Inflammatory macrophage treated with lipopolysaccharide for 4 hours (primary cell): ENCODE measurements around the gene GPATCH4.
"Not testable (repeated sequence)": the region's sequence is repeated elsewhere in the genome, so short reads cannot be mapped to it uniquely, and the experiment has no call there.

ENCODE experiments used
- DNase-seq: peaks from one replicate; pipeline ENCODE4 v3.0.0-alpha.2; 2020

Gene GPATCH4

GRCh38 chr1:156625436-156626078, 24.3 kb upstream of the GPATCH4 start:
- peak; percentile 51 for DNase-seq

DNA sequence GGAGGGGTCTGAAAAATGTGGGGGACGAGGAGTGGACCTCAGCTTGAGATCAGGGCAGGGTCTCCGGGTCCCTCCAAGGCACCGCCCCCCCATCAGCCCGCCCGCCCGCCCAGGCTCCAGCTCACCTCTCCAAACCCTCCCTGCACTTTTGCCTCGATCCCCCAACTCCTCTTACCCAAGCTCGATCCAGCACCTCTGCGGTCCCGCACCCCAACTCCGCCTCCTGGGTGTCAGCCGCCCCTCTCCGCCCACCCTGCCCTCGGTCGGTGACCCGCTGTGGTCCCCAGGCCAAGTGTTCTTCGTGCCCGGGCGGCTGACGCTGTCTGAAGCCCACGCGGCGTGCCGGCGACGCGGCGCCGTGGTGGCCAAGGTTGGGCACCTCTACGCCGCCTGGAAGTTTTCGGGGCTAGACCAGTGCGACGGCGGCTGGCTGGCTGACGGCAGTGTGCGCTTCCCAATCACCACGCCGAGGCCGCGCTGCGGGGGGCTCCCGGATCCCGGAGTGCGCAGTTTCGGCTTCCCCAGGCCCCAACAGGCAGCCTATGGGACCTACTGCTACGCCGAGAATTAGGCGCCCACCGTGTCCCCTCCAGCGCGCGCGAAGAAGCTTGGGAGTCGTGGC, 23.6 kb upstream of the GPATCH4 start:
- no peak for DNase-seq

GRCh38 chr1:156623946-156624813, 22.9 kb upstream of the GPATCH4 start:
- DNase-seq = peak; percentile 54

DNA sequence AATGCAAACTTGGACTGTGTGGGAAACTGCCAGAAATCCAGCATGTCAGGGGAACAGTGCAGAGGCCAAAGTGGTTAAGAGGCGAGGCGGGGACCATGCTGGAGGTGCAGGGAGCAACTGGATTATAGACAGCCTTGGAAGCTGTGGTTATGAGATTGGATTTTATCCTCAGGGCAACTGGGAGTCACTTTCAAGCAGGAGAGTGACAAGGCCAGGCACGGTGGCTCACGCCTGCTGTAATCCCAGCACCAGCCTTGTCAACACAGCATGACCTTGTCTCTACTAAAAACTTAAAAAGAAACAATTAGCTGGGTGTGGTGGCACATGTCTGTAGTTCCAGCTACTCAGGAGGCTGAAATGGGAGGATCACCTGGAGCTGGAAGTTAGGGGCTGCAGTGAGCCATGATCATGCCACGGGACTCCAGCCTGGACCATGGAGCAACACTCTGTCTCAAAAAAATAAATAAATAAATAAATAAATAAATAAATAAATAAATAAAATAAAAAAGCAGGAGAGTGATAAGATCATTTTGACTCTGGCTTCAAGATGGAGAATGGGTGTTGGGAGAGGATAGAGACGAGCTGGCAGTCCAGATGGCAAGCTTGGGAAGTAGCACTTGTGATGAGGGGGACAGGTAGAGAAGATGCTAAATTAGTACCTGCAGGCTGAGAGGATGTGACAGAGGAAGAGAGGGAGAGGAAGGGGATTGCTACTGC, 21.5 kb upstream of the GPATCH4 start:
- no peak for DNase-seq

GRCh38 chr1:156619582-156619955, 18.3 kb upstream of the GPATCH4 start:
- no peak for DNase-seq

- DNase-seq = no peak
Observed at GRCh38 chr1:156618853-156619581, 17.7 kb upstream of the GPATCH4 start, which contains the start of gene HAPLN2. Gene HAPLN2, plus strand, starts transcription at chr1:156619415. Its CDS starts 4,076 bp downstream, at chr1:156623491.

- DNase-seq = no peak
Observed at GRCh38 chr1:156616463-156616862, 15.2 kb upstream of the GPATCH4 start.

- DNase-seq = no peak
Observed at GRCh38 chr1:156615946-156616345, 14.7 kb upstream of the GPATCH4 start.

DNA sequence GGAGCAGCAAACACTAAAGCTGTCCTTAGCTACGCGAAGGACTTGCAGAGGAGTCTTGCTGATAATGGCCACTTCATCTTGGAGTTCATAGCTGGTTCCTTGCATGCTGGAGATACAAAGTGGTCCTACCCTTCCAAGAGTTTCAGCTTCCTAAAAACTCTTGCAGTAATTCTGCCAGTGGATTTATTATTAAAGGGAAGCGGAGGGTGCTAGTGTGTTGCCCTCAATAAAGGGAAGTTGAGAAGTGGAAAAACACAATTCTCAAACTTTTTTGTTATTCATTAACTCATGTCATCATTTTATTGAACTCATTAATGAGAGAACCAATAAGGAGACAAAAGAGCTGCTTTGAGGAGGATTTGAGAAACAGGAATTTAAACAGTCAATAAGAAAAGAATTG, 11.4 kb upstream of the GPATCH4 start:
- DNase-seq = peak; percentile 40

DNA sequence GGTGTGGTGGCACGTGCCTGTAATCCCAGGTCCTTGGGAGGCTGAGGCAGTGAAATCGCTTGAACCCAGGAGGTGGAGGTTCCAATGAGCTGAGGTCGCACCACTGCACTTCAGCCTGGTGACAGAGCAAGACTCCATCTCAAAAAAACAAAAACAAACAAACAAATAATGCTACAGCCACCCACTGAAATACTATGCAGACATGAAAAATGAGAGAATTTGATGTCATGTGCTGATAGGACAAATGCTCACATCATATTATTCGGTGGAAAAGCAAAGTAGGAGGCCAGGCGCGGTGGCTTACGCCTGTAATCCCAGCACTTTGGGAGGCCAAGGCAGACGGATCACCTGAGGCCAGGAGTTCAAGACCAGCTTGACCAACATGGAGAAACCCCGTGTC, 8.8 kb upstream of the GPATCH4 start:
- not testable (repeated sequence) for DNase-seq

DNA sequence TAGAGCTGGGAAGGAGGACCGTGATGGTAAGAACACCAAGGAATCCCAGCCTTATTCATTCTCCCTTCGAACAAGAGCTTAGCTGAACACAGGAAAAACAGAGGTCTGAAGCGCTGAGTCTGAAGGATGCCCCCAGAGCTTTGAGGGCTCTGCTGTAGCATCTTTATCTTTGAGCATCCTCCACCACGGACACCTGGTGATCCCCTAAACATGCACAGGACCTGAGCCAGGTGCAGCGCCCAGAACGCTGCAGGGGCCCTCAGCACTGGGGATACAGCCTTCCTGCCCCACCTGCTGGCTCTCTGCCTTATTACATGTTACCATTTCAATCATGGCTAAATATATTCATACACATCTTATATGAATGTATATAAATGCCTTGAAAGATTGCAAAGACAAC, 7.7 kb upstream of the GPATCH4 start:
- DNase-seq = peak; percentile 31

- peak; percentile 78 for DNase-seq
Observed at GRCh38 chr1:156608036-156608674, 6.9 kb upstream of the GPATCH4 start.

GRCh38 chr1:156607344-156607743, 6.1 kb upstream of the GPATCH4 start:
- not testable (repeated sequence) for DNase-seq

DNA sequence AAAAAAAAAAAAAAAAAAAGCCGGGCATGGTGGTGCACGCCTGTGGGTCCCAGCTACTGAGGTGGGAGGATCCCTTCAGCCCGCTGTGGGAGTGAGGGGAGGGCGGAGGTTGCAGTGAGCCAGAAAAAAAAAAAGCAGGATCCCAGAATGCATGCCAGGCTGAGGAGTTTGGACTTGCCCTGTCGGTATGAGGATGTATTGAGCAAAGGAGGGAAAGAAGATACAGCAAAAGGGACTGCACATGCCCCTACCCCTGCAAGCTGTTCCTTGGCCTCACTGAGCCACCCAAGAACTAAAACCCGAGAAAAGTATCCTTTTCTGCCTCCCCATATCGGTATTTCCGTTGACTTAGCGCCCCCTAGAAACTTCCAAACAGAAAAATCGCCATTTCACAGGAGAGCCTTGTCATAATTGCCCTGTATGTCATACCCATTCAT, 1.3 kb upstream of the GPATCH4 start:
- peak; percentile 54 for DNase-seq

DNA sequence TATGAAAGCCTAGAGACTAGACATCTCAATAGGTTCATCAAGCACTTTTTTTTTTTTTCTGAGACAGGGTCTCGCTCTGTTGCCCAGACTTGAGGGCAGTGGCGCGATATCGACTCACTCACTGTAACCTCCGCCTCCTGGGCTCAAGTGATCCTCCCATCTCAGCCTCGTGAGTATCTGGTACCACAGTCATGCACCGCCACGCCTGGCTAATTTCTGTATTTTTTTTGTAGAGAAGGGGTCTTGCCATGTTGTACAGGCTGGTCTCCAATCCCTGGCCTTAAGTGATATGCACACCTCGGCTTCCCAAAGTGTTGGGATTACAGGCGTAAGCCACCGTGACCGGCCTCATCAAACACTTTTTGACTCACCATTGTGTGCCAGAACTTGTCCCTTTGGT, 613 bp upstream of the GPATCH4 start:
- DNase-seq = no peak

- no peak for DNase-seq
Observed at GRCh38 chr1:156600733-156601121, 552 bp downstream of the GPATCH4 start.

- DNase-seq = peak; percentile 63
Observed at GRCh38 chr1:156599811-156600210, 1.5 kb downstream of the GPATCH4 start.

GRCh38 chr1:156598731-156599432, 2.4 kb downstream of the GPATCH4 start:
- no peak for DNase-seq

- no peak for DNase-seq
Observed at GRCh38 chr1:156598125-156598524, 3.2 kb downstream of the GPATCH4 start.

DNA sequence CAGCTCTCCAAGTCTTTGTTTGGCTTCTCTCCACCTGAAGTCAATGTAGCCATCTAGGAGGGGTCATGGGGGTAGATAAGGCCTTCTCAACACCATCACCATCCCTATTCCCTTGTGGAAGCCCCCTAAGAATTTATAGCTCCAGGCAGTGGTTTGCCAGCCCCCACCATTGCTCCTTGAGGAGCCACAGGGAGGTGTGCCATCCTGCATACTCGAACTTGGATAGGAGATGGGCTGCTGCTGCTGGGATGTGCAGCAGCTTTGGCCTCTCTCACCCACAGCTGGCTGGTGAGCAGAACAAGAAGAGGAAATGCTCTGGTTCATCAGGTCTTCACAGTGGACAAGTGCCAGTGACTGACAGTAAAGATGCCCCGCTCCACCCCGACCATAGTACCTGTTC, 4.9 kb downstream of the GPATCH4 start:
- no peak for DNase-seq

DNA sequence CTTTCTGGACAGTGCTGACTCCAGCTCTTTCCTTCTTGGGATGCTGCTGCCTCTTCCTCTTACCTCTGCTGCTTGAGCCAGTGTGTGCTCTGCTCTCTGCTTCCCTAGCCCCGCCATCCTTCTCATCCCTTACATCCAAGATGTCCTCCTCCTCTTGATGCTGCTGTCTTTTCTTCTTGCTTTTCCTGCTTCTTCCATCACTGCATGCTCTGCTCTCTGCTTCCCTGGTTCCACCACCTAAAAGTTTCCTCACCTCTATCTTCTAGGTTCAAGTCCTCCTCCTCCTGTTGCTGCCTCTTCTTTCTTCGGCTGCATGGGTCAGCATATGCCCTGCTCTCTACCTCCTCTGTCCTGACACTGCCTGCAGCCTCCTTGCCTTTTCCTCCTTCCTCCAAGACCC, 6.3 kb downstream of the GPATCH4 start:
- no peak for DNase-seq
